ENCODE measurements around the gene ARHGEF6.

The ARHGEF6 gene

GRCh38 chrX:136694431-136695087 lies 86.2 kb downstream of the ARHGEF6 start:
- no peak for DNase-seq (ENCODE audit: low read depth in 3 of 3, low spot score in 1 of 3)

GRCh38 chrX:136692271-136692670 lies 88.5 kb downstream of the ARHGEF6 start:
- DNase-seq (ENCODE audit: low read depth in 3 of 3, low spot score in 1 of 3) = no peak

DNA sequence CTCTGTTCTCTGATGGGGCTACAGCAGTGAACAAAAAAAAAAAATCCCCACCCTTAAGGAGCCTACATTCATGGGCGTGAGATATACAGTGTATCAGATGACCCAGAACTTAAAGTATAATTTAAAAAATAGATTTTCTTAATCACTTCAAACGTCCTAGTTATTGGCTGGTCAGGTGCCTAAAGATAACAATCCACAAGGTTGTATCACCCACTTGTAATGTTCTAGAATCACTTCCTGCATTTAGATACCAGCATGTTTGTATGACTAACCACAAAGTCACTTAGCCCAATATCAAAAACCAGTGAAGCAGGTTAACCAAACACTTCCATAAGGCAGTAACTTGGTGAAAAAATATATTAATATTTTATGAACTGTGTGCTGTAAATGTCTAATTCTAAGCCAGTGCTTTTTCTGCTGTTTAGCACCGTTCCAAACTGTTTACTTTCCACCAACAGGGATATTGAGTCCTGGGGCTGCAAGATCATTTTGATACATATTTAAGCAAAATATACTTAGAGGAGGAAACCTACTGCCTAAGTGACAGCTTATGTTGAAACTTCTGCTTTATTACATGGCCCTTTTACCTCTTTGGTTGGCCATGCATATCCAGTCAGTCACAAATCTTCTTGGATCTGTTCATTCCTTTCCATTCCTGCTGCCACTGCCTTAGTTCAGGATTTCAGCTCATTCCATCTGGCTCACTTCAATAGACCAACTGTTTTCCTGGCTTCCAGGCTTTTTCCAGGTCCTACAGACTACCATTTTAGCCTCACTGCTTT lies 89.5 kb downstream of the ARHGEF6 start:
- DNase-seq (ENCODE audit: low read depth in 3 of 3, low spot score in 1 of 3) = no peak

- no peak for DNase-seq (ENCODE audit: low read depth in 3 of 3, low spot score in 1 of 3)
These were observed 91.3 kb downstream of the ARHGEF6 start for GRCh38 chrX:136689436-136689835.

- DNase-seq (ENCODE audit: low read depth in 3 of 3, low spot score in 1 of 3) = no peak
These were observed 93.3 kb downstream of the ARHGEF6 start for GRCh38 chrX:136687457-136687856.

DNA sequence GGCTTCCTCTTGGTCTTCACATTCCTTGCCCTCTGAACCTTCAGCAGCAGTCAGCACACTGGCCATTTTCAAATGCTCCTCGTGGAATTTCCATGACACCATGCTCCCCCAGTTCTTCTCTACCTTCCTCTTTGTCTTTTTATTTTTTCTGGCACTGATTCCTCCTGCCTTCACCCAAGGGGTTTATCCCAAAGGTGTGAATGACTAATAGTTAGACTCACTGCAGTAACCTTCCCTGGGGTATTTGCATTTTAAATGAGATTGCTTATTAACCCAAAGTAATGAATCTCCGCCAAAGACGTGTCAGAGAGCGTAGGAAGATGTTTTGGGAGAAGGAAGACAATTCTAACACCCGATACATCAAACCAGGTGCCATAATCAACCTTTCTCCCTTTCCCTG lies 96.6 kb downstream of the ARHGEF6 start:
- DNase-seq (ENCODE audit: low read depth in 3 of 3, low spot score in 1 of 3) = no peak

DNA sequence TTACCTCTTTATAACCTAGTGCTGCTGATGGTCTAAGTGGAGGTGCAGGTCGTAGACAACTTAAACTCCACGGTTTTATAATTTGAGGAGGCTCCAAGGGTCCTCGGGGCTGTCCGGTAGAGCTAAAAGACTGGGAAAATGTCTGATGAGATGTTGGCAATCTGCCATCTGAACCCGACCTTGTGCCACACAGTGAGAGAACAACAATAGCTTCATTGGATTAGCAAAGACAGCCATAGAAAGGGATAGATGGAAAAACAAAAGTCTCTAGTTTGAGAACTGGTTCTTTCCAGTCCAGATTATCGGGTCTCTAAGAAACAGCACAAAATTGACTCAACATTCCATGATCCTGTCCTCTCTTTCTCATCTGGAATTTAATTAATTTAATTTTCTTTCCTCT lies 101.2 kb downstream of the ARHGEF6 start:
- no peak for DNase-seq (ENCODE audit: low read depth in 3 of 3, low spot score in 1 of 3)

- DNase-seq (ENCODE audit: low read depth in 3 of 3, low spot score in 1 of 3) = no peak
These were observed 106.3 kb downstream of the ARHGEF6 start for GRCh38 chrX:136674270-136674985.

- DNase-seq (ENCODE audit: low read depth in 3 of 3, low spot score in 1 of 3) = no peak
These were observed 109.6 kb downstream of the ARHGEF6 start for GRCh38 chrX:136671006-136671610.

DNA sequence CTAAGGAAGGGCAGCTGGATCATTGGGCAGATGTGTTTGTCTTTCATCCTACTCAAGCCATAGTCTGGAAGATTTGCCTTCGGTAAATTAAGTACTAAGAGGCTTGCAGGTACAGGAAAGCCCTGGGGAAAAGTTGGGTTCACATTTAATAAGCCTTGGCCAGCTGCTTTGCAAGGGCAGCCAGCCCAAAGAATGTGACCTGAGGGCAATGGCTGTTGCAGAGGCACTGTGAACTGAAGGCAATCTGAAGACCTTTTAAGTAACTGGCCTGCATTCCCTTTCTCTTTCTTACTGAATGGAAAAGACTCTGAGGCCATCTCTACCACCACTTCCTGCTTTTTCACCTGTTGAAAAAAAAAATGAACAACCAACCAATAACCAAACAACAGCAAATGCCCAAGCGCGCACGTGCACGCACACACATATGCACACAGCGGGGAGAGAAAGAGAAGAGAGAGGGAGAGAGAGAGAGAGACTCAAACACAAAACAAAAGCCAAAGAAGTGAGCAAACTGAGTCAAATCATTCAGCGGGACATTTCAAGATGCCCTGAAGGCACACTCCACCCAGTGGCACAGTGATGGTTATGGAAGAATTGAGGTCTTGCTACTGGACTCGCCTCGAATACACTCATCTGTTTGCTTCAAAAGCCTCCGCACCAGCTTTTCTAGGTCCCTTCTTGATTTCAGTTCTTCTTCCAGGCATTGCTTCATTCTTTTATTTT lies 113.1 kb downstream of the ARHGEF6 start:
- DNase-seq (ENCODE audit: low read depth in 3 of 3, low spot score in 1 of 3) = no peak

- no peak for DNase-seq (ENCODE audit: low read depth in 3 of 3, low spot score in 1 of 3)
These were observed 114.6 kb downstream of the ARHGEF6 start for GRCh38 chrX:136666088-136666487.

GRCh38 chrX:136665258-136665900 lies 115.4 kb downstream of the ARHGEF6 start:
- DNase-seq (ENCODE audit: low read depth in 3 of 3, low spot score in 1 of 3) = no peak

- DNase-seq (ENCODE audit: low read depth in 3 of 3, low spot score in 1 of 3) = no peak
These were observed 117.8 kb downstream of the ARHGEF6 start for GRCh38 chrX:136662976-136663375.

- no peak for DNase-seq (ENCODE audit: low read depth in 3 of 3, low spot score in 1 of 3)
These were observed 118.6 kb downstream of the ARHGEF6 start for GRCh38 chrX:136662104-136662503.

- no peak for DNase-seq (ENCODE audit: low read depth in 3 of 3, low spot score in 1 of 3)
These were observed 119.8 kb downstream of the ARHGEF6 start for GRCh38 chrX:136660896-136661295.

- no peak for DNase-seq (ENCODE audit: low read depth in 3 of 3, low spot score in 1 of 3)
These were observed 121.6 kb downstream of the ARHGEF6 start for GRCh38 chrX:136659174-136659573.

DNA sequence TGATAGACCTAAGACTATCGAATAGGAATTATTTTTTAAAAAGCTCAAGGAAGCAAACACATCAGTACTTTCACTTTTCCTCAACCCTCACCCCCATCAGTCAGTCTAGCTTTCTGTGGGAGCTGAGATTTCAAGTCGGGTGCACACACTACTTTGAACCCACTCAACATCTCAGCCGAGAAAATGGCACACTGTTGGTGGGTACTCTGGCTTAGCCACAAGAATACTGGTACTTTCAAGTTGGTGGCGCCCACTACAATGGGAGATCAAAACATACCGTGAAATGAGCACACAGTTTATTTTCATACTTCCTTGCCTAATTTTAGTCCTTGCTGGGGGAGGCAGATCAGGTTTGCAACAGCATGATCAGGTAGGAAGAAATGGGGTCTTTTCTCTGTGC lies 122.6 kb downstream of the ARHGEF6 start:
- no peak for DNase-seq (ENCODE audit: low read depth in 3 of 3, low spot score in 1 of 3)

GRCh38 chrX:136656361-136656964 lies 124.3 kb downstream of the ARHGEF6 start:
- no peak for DNase-seq (ENCODE audit: low read depth in 3 of 3, low spot score in 1 of 3)

- DNase-seq (ENCODE audit: low read depth in 3 of 3, low spot score in 1 of 3) = no peak
These were observed 127.7 kb downstream of the ARHGEF6 start for GRCh38 chrX:136652822-136653723.

Data from stimulated activated CD4-positive, alpha-beta T cell treated with anti-CD3 and anti-CD28 coated beads, TNF-alpha, amount 100 ng/mL, for 1 hour (primary cell).